A549 (cell line): ENCODE data around the gene HMG20B. TPM values are rescaled to one million over a fixed set of nuclear protein-coding genes. Genes with fewer than 3 reads are reported as not detected.

ENCODE experiments used
- ATAC-seq, 2 experiments: fragments of 200-7000 bp in 1 of 2; fragments of >200 bp in 1 of 2; cut with Nextera tagmentation in 1 of 2; cut with Tn5 transposase in 1 of 2; 3 replicates each; pipeline versions ENCODE4 v1.8.0 to v1.9.1; 2018 to 2020; ENCODE audit warnings: mild to moderate bottlenecking in 1 of 2, moderate library complexity in 1 of 2
- CTCF ChIA-PET: fragments of 300-600 bp; sonication (Branson Sonifier 250); formaldehyde crosslinking; extraction: SDS; loops from one replicate; lab custom pipeline; 2021; ENCODE audit warnings: antibody characterized with exemption, inconsistent platforms; lab: Yijun Ruan, JAX
- POLR2A ChIA-PET: fragments of 350-600 bp; formaldehyde crosslinking; extraction: SDS; loops from one replicate; lab custom pipeline; 2021; ENCODE audit warnings: antibody characterized with exemption, inconsistent platforms; lab: Yijun Ruan, JAX
- DNase-seq, 2 experiments: peaks; one replicate each; pipeline versions ENCODE4 v3.0.0 to v3.0.0-alpha.2; 2011 to 2016; ENCODE audit warnings: low read depth in 1 of 2, low spot score in 1 of 2
- FAIRE-seq: peaks from 2 replicates; lab custom pipeline; 2011; peaks lifted over from hg19 to GRCh38; lab: Jason Lieb, UNC
- H3K27ac ChIP-seq, 2 experiments: fragments of >200 bp; sonication (Bioruptor Twin); formaldehyde crosslinking; 3 replicates each; pipeline ENCODE4 v1.5.1; 2016 to 2017
- H3K4me1 ChIP-seq: fragments of >200 bp; sonication (Bioruptor Twin); formaldehyde crosslinking; 3 replicates; pipeline ENCODE4 v1.6.1; 2016
- H3K4me2 ChIP-seq: fragments of >200 bp; sonication (Bioruptor Twin); formaldehyde crosslinking; 3 replicates; pipeline ENCODE4 v1.6.1; 2016
- H3K4me3 ChIP-seq: fragments of >200 bp; sonication (Bioruptor Twin); formaldehyde crosslinking; 3 replicates; pipeline ENCODE4 v1.5.1; 2016
- H3K9me3 ChIP-seq: fragments of >200 bp; sonication (Bioruptor Twin); formaldehyde crosslinking; 3 replicates; pipeline ENCODE4 v1.6.1; 2016
- BHLHE40 ChIP-seq: IDR thresholded peaks from 2 replicates; pipeline ENCODE4 v1.6.1; 2012; ENCODE audit warnings: low read depth, low read length, inconsistent platforms
- CBX2 ChIP-seq: fragments of 200-600 bp; sonication (generic); IDR thresholded peaks from 2 replicates; pipeline ENCODE4 v1.6.1; 2016; ENCODE audit warnings: low read depth, mild to moderate bottlenecking, borderline replicate concordance
- CHD2 ChIP-seq: fragments of 150-350 bp; IDR thresholded peaks from 2 replicates; pipeline ENCODE4 v1.6.1; 2014; ENCODE audit warnings: low read length; ENCODE audit not compliant: partially characterized antibody
- ESRRA ChIP-seq: fragments of 150-350 bp; IDR thresholded peaks from 2 replicates; pipeline ENCODE4 v1.6.1; 2014; ENCODE audit warnings: mild to moderate bottlenecking, low read length, borderline replicate concordance
- HDAC2 ChIP-seq: fragments of 200-600 bp; sonication (generic); IDR thresholded peaks from 2 replicates; pipeline ENCODE4 v1.6.1; 2016
- HOXB5 ChIP-seq: fragments of 250-450 bp; sonication (Bioruptor Pico); IDR thresholded peaks from 2 replicates; pipeline ENCODE4 v1.5.0; 2020; ENCODE audit warnings: mild to moderate bottlenecking, moderate library complexity
- MAFK ChIP-seq: fragments of 450-650 bp; IDR thresholded peaks from 2 replicates; pipeline ENCODE4 v1.6.1; 2014; ENCODE audit not compliant: partially characterized antibody
- NFE2L2 ChIP-seq: fragments of 150-350 bp; conservative IDR thresholded peaks from 2 replicates; pipeline ENCODE4 v1.6.1; 2014; ENCODE audit warnings: low read length
- PHF8 ChIP-seq: fragments of 200-600 bp; sonication (generic); IDR thresholded peaks from 2 replicates; pipeline ENCODE4 v1.6.1; 2016; ENCODE audit warnings: low read depth, mild to moderate bottlenecking, antibody characterized with exemption, moderate library complexity, borderline replicate concordance
- RAD21 ChIP-seq, 2 experiments: fragments of >200 bp in 1 of 2; sonication (Bioruptor Twin) in 1 of 2; formaldehyde crosslinking in 1 of 2; IDR thresholded peaks in 1 of 2; conservative IDR thresholded peaks in 1 of 2; 2 replicates in 1 of 2; 3 replicates in 1 of 2; pipeline ENCODE4 v1.6.1; 2012 to 2018; ENCODE audit warnings: inconsistent platforms in 1 of 2
- RARB ChIP-seq: fragments of 250-450 bp; sonication (Bioruptor Pico); IDR thresholded peaks from 2 replicates; pipeline ENCODE4 v1.8.0; 2021; ENCODE audit warnings: mild to moderate bottlenecking, moderate library complexity
- RNF2 ChIP-seq: fragments of 200-600 bp; sonication (generic); IDR thresholded peaks from 2 replicates; pipeline ENCODE4 v1.6.1; 2016; ENCODE audit warnings: low read depth, mild to moderate bottlenecking, antibody characterized with exemption, moderate library complexity, borderline replicate concordance
- SMC3 ChIP-seq: fragments of >200 bp; sonication (Bioruptor Twin); formaldehyde crosslinking; IDR thresholded peaks from 3 replicates; pipeline ENCODE4 v1.6.1; 2018; ENCODE audit warnings: inconsistent platforms
- TFCP2L1 ChIP-seq: fragments of 250-450 bp; sonication (Bioruptor Pico); IDR thresholded peaks from 2 replicates; pipeline ENCODE4 v1.5.0; 2021; ENCODE audit warnings: mild to moderate bottlenecking
- ZSCAN20 ChIP-seq: fragments of 250-450 bp; sonication (Bioruptor Pico); IDR thresholded peaks from 2 replicates; pipeline ENCODE4 v1.8.0; 2022; ENCODE audit warnings: mild to moderate bottlenecking, moderate library complexity
- WGBS: methylation state at CpG from one replicate; pipeline ENCODE4 v1.1.6; 2017; ENCODE audit errors: missing lambda C conversion rate; 5-methylcytosine and 5-hydroxymethylcytosine counted together
- polyA plus RNA-seq, 4 experiments: library from polyadenylated mRNA; depleted of rRNA in 3 of 4; stranded (reverse); fragments of >200 nt; fragmentation: RNase III in 1 of 4; extraction: RNeasy Plus Mini Kit Qiagen cat#74134 plus additional on column Dnase treatment in 1 of 4; gene quantifications; 2 replicates in 3 of 4; 3 replicates in 1 of 4; pipeline ENCODE4 v1.2.3, GENCODE V29; 2011 to 2017
- TF ChIP-seq, protein P1 (sequence below): fragments of 250-450 bp; sonication (Bioruptor Pico); IDR thresholded peaks from 2 replicates; pipeline ENCODE4 v1.5.0; 2020; ENCODE audit warnings: low read depth, mild to moderate bottlenecking, moderate library complexity
- TF ChIP-seq, protein P2 (sequence below): fragments of 450-650 bp; IDR thresholded peaks from 2 replicates; pipeline ENCODE4 v1.6.1; 2014; ENCODE audit warnings: antibody characterized with exemption
- TF ChIP-seq, protein P3 (sequence below): IDR thresholded peaks from 2 replicates; pipeline ENCODE4 v1.6.1; 2012; ENCODE audit warnings: low read depth, borderline replicate concordance
- TF ChIP-seq, protein P4 (sequence below): fragments of >200 bp; sonication (Bioruptor Twin); formaldehyde crosslinking; IDR thresholded peaks from 3 replicates; pipeline ENCODE4 v1.6.1; 2016
- TF ChIP-seq, protein P5 (sequence below): IDR thresholded peaks from 2 replicates; pipeline ENCODE4 v1.6.1; 2012

The HMG20B gene
- polyA plus RNA-seq, 2 of the 4 experiments (the other 2 are of a cell fraction) = 24.2 to 47.1 TPM

DNA sequence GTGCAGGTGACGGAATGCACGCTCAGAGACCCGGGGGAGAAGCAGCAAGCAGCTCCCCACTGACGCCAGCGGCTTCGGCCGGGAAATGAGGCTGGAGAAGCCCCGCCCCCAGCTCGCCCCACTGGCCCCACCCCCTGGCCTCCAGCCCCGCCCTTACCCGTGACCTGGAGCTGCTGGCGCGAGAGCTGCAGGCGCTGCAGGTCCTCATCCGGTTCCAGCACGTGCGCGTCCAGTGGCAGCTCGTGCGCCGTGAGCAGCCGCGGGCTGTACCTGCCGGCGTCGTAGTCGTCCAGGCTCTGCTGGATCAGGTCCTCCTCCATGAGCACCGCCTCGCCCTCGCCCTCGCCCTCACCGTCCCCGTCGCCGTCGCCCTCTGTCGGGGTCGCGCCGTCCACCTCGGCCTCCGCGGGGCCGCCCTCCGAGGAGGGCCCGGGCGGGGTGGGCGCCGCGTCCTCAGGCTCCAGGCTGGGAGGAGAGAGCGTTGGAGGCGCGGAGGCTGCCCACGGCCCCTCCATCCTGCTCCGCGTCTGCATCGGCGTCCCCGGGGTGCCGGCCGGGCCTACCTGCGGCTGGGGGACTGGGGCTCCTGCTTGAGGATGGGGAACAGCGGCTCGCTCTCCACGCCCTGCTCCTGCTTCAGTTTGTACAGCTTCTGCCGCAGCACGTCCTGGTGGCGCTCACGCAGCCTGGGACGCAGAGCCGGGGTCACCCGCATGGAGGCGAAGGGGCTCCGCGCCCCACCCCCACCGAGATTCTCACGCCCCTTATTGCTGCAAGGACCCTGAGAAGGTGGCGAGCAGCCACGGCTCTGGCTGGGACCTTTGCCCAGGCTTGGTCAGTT, 40.4 kb downstream of the HMG20B start:
- Histone ChIP-seq H3K4me2 (no peak overlapping the region), H3K4me3 (no peak overlapping the region), H3K9me3 (no peaks in the 10 kb centered on the region), H3K4me1 (no peaks in the 10 kb centered on the region), H3K27ac (no peak overlapping the region)
- ATAC-seq (no peak), DNase-seq (no peak), FAIRE-seq (no peak)
- WGBS = 94% methylated on average over 36 of the region's 79 CpGs
- ChIA-PET CTCF (interaction anchor here (1.3 kb wide), 1 partner anchor 308 kb away, joined by 3 read pairs; no protein-coding TSS in a partner anchor), POLR2A (no interaction called here)
- TF ChIP-seq, protein P1, sequence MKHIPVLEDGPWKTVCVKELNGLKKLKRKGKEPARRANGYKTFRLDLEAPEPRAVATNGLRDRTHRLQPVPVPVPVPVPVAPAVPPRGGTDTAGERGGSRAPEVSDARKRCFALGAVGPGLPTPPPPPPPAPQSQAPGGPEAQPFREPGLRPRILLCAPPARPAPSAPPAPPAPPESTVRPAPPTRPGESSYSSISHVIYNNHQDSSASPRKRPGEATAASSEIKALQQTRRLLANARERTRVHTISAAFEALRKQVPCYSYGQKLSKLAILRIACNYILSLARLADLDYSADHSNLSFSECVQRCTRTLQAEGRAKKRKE = no peak
- no peak for TF ChIP-seq BHLHE40
- TF ChIP-seq SMC3 = no peak
- no peak for TF ChIP-seq RAD21 (conservative IDR thresholded peaks at IDR 0.05 in 1 of 2, IDR thresholded peaks at IDR 0.05 in 1 of 2)

DNA sequence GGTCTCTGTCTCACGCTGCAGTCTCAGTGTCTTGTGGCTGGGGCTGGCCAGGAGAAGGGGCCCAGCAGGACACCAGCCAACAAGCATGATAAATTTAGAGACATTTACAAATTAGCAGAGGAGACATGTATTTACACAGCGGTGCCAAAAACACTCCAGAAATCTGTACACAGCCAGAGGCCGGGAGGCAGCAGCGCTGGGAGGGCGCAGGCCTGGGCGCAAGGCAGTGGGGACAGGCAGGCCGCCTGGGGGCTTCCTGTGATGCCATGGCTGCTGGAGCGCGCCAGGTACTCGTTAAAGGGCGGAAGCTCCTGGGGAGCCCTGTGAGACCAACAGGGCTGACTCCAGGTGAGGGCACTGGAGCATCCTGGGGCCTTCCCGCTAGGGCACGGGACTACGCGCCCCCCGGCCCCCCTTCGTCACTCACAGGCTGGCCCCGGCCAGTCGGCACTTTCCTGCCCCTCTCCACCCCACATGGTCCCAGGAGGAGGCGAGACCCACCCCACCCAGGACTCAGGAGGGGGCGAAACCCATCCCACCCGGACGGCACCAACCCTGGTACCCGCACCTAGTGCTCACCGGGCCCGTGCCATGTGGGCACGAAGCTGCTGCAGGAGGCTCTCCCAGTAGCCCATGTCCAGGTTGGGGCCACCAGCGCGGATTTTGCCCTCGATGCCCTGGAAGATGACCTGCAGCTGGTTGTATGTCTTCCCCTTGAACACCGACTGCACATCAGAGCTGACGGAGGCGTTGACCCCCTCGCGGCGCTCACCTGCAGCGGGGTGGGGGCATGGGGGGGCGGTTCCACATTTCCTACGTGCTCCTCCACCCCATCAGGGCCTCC, 41.3 kb downstream of the HMG20B start:
- no peak overlapping the region for H3K4me3 ChIP-seq
- WGBS = 93% methylated on average over 28 of the region's 39 CpGs
- no peaks in the 10 kb centered on the region for H3K9me3 ChIP-seq
- H3K4me1 ChIP-seq = no peaks in the 10 kb centered on the region
- ChIA-PET POLR2A (no interaction called here), CTCF (interaction anchor here (0.6 to 1.3 kb wide), 2 partner anchors 13 to 309 kb away, joined by 3 read pairs; no protein-coding TSS in a partner anchor)
- ATAC-seq = no peak
- no peak for FAIRE-seq
- no peak overlapping the region for H3K27ac ChIP-seq
- TF ChIP-seq, protein P2, sequence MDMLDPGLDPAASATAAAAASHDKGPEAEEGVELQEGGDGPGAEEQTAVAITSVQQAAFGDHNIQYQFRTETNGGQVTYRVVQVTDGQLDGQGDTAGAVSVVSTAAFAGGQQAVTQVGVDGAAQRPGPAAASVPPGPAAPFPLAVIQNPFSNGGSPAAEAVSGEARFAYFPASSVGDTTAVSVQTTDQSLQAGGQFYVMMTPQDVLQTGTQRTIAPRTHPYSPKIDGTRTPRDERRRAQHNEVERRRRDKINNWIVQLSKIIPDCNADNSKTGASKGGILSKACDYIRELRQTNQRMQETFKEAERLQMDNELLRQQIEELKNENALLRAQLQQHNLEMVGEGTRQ = no peak
- TF ChIP-seq, protein P3, sequence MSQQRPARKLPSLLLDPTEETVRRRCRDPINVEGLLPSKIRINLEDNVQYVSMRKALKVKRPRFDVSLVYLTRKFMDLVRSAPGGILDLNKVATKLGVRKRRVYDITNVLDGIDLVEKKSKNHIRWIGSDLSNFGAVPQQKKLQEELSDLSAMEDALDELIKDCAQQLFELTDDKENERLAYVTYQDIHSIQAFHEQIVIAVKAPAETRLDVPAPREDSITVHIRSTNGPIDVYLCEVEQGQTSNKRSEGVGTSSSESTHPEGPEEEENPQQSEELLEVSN = no peak
- TF ChIP-seq ZSCAN20 (CRISPR knock-in tag) = no peak
- TF ChIP-seq CHD2 = no peak
- TF ChIP-seq ESRRA = no peak
- no peak for TF ChIP-seq HOXB5 (CRISPR knock-in tag)
- no peak for TF ChIP-seq TFCP2L1
- no peak for TF ChIP-seq RNF2
- TF ChIP-seq HDAC2 = no peak
- no peak for TF ChIP-seq CBX2
- no peak for TF ChIP-seq RARB
- no peak for TF ChIP-seq MAFK
- no peak for TF ChIP-seq NFE2L2
- TF ChIP-seq, protein P4, sequence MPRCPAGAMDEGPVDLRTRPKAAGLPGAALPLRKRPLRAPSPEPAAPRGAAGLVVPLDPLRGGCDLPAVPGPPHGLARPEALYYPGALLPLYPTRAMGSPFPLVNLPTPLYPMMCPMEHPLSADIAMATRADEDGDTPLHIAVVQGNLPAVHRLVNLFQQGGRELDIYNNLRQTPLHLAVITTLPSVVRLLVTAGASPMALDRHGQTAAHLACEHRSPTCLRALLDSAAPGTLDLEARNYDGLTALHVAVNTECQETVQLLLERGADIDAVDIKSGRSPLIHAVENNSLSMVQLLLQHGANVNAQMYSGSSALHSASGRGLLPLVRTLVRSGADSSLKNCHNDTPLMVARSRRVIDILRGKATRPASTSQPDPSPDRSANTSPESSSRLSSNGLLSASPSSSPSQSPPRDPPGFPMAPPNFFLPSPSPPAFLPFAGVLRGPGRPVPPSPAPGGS = no peak
- TF ChIP-seq, protein P5, sequence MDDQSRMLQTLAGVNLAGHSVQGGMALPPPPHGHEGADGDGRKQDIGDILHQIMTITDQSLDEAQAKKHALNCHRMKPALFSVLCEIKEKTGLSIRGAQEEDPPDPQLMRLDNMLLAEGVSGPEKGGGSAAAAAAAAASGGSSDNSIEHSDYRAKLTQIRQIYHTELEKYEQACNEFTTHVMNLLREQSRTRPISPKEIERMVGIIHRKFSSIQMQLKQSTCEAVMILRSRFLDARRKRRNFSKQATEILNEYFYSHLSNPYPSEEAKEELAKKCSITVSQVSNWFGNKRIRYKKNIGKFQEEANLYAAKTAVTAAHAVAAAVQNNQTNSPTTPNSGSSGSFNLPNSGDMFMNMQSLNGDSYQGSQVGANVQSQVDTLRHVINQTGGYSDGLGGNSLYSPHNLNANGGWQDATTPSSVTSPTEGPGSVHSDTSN = no peak
- TF ChIP-seq PHF8 = no peak
- H3K4me2 ChIP-seq = no peak overlapping the region
- DNase-seq = no peak
